NCI-H128 (cell line): ENCODE results near the gene PWP2.
"Not testable (repeated sequence)": the region's sequence is repeated elsewhere in the genome, so short reads cannot be mapped to it uniquely, and the experiment has no call there.

Experiments used
- DNase-seq: peaks from one replicate; lab custom pipeline; 2025; ENCODE audit not compliant: unreplicated experiment; lab: John Stamatoyannopoulos, UW

PWP2 gene

GRCh38 chr21:44107026-44107501 lies at the start of gene PWP2:
Gene PWP2, plus strand, starts transcription at chr21:44107399. Its CDS starts 18 bp downstream, at chr21:44107417.
- not testable (repeated sequence) for DNase-seq

GRCh38 chr21:44057960-44058651 lies 49.1 kb upstream of the PWP2 start:
- DNase-seq = no peak

- DNase-seq = no peak
Observed at GRCh38 chr21:44058652-44058964, 48.6 kb upstream of the PWP2 start.

GRCh38 chr21:44058981-44059380 lies 48.2 kb upstream of the PWP2 start:
- DNase-seq = no peak

- DNase-seq = no peak
Observed at GRCh38 chr21:44059710-44060109, 47.5 kb upstream of the PWP2 start.

- DNase-seq = no peak
Observed at GRCh38 chr21:44062380-44062779, 44.8 kb upstream of the PWP2 start.

- DNase-seq = no peak
Observed at GRCh38 chr21:44063151-44063912, 43.9 kb upstream of the PWP2 start.

GRCh38 chr21:44064852-44065403 lies 42.3 kb upstream of the PWP2 start:
- DNase-seq = no peak

- DNase-seq = no peak
Observed at GRCh38 chr21:44065428-44065827, 41.8 kb upstream of the PWP2 start.

GRCh38 chr21:44066116-44066515 lies 41.1 kb upstream of the PWP2 start:
- no peak for DNase-seq

GRCh38 chr21:44067011-44067839 lies 40.0 kb upstream of the PWP2 start:
- DNase-seq = no peak

- no peak for DNase-seq
Observed at GRCh38 chr21:44070391-44070790, 36.8 kb upstream of the PWP2 start.

- DNase-seq = no peak
Observed at GRCh38 chr21:44071359-44072104, 35.7 kb upstream of the PWP2 start.

- no peak for DNase-seq
Observed at GRCh38 chr21:44072111-44072510, 35.1 kb upstream of the PWP2 start.

- no peak for DNase-seq
Observed at GRCh38 chr21:44074315-44074958, 32.8 kb upstream of the PWP2 start.

- DNase-seq = no peak
Observed at GRCh38 chr21:44076316-44076715, 30.9 kb upstream of the PWP2 start.

- no peak for DNase-seq
Observed at GRCh38 chr21:44078411-44078981, 28.7 kb upstream of the PWP2 start.

- no peak for DNase-seq
Observed at GRCh38 chr21:44079446-44079845, 27.8 kb upstream of the PWP2 start.

- DNase-seq = no peak
Observed at GRCh38 chr21:44079846-44080245, 27.4 kb upstream of the PWP2 start.
